ENCODE results near the gene NRXN3.

The NRXN3 gene

DNA sequence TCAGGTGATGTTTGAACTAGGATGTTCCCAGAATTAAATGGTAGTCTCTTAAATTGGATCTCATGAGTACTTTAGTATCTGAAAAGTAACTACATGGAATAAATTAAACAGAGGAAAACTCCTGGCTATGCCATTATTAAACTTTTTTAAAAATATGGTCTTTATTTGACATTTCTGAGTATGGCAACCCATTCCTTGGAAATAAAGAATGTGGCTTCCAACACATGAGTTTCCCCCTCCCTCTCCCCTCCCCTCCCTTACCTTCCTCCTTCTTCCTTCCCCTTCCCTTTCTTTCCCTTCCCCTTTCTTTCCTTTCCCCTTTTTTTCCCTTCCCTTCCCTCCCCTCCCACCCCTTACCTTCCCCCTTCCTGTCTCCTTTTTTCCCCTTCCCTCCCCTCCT is 1100.9 kb downstream of the NRXN3 start:
- no peak for DNase-seq

GRCh38 chr14:79274641-79275291 is 1104.6 kb downstream of the NRXN3 start:
- DNase-seq, result no peak

- no peak for DNase-seq
Measured at GRCh38 chr14:79275292-79275655, 1105.1 kb downstream of the NRXN3 start.

DNA sequence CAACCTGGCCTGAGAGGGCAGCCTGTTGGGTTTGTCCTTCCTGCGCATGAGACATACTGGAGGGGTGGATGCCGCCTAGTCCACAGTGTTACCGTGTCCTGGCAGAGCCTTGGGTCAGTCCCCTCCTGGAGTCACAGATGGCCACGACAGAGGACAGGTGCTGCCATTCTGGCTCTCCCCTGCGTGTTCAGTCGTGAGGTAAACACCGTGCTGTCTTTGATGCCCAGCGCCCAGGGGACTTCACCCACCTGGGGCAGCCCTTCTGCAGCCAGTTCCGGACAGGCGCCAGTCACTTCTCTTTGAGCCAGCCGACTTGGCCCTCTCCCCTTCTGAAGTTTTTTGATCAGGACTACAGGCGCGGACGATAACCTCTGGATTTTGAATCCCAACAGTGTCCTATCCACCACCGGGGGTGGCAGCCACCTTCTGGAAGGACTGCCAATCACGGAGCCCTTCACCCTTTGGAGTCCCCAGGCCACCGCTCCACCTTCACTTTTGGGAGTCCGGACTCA is 1108.2 kb downstream of the NRXN3 start:
- DNase-seq, result no peak

DNA sequence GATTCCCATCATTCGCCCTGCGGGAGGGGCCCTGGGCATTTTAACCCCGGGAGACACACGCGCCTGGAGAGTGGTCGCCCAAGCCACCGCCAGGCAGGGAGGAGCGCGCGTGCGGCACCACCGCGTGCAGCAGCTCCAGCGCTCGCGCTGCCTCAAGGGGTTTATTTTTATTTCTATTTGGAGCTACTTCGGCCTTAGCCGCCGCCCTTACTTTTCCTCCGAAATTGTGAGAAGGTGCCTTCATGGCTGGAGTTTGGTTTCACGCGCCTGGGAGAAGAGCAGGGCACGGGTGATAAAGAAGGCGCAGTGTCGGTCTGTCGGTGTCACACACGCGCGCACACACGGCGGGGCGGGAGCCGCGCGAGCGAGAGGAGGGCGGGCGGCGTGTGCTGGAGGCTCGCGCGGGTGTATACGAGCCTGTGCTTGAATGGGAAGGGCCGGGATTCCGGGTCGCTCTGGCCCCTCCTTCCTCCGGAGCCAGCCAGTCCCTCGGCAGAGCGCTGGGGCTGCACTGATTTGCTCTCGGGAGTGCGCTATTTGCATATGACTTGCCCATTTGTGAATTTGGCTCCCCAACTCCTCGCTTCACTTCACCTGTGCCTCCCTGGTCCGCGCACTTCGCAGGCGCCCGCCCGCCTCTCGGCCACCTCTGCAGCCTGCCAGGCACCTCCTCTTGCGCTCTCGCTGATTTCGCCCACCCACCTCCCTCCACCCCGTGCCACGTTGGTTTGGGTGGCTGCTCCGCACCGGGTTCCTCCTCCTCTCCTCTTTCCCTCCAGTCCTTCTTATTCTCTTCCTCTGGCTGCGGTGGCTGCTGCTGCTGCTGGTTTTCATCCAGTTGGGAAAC is 1108.8 kb downstream of the NRXN3 start:
- peak; percentile 91 for DNase-seq

- DNase-seq, result no peak
Measured at GRCh38 chr14:79279645-79280597, 1109.7 kb downstream of the NRXN3 start.

DNA sequence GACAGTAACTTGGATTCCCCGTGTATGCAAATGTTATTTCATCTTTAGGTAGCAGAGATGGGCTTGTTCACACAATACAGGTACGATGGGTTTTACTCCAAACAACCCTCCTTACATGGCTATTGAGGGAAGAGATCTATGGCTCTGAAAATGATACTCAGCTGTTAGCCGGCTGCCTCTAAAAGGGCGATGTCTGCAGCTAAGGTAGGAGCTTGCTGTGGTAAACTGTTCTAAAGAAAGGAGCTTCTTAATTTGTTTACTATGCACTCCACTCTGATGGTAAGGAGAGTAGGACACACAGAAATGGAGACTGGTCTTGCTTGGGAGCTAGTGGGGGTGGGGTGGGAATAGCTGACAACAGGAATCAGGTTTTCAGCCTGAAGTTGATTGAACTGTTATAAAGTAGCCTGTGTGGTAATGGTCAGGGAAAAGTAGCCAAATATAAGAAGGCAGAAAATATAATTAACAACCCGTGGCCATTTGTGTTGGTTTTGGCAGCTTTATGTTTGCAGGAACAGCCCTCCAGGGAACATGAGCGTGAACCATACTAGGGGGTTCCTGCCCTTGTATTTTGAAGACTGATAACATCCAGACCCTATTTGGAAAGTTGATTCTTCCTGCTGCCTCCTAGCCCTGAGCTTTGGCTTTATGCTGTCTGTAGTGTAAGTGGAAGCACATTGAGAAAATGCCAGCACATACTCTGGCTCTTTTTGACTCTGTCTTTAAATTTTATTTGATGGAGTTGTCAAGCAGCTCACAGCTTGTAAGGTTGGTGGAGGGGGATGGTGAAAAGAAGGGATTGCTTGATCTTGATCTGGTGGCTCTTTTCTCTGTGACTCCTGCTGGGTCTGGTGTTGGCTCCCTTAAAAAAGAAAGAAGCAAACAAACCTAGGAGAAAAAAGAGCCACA is 1111.3 kb downstream of the NRXN3 start:
- no peak for DNase-seq

GRCh38 chr14:79284621-79285020 is 1114.4 kb downstream of the NRXN3 start:
- DNase-seq, result no peak

DNA sequence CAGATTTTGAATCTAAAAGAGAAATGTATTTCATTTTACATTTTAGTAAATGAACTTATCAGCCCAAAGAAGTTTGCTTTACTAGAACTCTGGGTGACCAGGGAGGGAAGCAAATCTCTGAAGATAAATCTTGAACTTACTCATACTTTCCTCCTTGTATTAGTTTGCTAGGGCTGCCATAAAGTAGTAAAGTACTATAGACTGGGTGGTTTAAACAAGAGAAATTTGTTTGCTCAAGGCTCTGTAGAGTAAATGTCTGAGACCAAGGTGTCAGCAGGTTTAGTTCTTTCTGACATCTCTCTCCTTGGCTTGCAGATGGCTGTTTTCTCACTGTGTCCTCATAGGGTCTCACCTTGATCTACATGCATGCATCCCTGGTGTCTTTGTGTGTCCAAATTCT is 1115.1 kb downstream of the NRXN3 start:
- DNase-seq, result no peak

GRCh38 chr14:79287976-79288375 is 1117.8 kb downstream of the NRXN3 start:
- DNase-seq, result no peak

DNA sequence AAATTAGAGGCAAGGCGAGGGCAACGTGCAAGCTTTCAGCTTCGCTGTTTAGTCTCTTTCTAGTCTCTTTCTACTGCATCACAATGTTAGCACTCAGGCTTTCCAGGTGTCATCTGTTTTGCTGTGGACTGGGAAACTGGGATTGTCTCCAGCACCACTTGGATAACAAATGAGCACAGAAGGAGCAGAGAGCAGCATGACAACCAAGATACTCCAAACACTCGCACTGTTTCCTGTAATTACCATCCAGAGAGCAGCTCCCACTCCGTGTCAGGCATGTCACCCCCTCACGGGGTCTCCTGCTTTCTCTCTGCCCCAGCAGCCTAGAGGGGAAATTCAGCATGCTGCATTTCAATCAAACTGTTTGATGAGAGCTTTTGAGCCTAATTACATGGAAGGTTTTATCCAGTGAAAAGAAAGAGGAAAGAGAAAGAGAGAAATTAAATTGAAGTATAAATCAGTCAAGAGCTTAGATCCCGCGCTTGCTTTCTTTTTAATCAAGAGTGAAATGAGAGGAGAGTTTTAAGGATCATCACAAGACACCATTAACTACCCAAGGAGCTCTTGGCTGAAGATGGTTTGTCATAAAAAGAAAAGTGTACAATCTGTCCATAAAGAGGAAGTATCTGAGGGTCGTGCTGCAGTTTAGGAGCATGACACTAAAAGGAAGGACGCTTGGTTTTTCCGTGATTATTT is 1123.5 kb downstream of the NRXN3 start:
- DNase-seq, result no peak

DNA sequence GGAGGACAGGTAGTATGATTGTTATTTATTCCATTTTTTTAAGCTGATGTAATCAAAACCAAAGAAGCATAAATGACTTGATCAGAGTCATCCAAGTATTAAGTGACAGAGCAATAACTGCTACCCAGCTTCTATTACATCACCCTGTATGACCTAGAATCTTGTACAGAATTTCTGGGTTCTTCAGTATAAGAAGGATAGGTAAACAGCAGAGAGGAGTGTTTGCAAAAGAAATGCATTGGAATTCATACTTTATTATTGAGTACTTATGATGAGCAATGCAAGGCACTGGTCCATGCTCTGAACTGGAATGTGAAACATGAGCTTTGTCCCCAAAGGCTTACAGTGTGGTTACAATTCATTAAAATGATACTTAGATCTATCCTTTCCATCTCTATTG is 1124.3 kb downstream of the NRXN3 start:
- DNase-seq, result no peak

GRCh38 chr14:79295385-79295784 is 1125.2 kb downstream of the NRXN3 start:
- no peak for DNase-seq

GRCh38 chr14:79298373-79298772 is 1128.2 kb downstream of the NRXN3 start:
- no peak for DNase-seq

DNA sequence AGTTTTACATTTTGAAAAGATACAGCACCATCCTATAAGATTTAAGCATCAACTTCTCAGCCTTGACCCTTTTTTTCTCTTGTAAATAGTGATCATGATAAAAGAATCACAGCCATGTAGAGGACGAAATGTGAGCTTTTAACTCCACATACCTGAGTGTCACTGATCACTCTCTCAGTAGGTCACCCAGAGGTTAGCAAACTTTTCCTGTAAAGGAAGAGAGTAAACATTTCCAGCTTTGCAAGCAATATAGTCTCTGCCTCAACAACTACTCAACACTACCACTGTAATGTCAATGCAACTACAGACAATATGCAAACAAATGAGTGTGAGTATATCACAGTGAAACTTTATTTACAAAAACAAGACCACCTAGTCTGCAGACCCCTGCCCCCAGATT is 1129.0 kb downstream of the NRXN3 start:
- no peak for DNase-seq

GRCh38 chr14:79304279-79304678 is 1134.1 kb downstream of the NRXN3 start:
- DNase-seq, result no peak

DNA sequence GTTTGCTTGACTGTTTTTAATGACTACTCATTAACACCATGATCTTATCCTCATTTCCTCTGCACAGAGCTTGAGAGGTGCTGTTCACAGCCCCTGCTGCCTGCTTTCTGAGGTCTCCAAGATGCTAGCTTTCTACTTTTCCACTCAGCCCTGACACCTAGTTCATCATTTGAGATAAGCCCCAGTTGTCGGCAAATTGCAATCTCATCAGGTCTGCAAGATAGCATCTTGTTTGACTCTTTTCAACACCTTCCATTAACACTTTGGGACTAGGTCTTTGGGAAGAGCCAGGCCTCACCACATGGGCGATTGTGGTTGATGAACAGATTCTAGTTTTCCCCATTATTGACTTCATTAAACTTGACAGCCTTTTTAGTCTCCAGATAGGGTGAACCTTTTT is 1136.4 kb downstream of the NRXN3 start:
- no peak for DNase-seq

DNA sequence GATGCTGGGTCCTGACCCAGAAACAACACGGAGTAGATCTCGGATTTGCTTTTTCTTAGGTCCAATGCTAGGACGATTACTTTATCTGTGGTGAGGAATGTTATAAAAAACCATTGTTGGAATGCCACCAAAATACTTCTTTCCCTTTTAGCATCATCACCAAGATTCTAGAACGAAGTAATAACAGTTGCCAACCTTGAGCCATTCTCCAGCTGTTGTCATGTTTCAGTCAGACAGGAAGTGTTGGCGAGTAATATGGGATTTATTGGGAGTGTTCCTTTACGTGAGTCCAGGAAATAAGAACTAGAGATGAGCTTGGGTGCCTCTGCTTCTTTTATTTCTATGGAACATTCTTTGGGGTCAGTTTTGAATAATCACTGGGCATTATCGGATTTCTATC is 1148.2 kb downstream of the NRXN3 start:
- DNase-seq, result no peak

DNA sequence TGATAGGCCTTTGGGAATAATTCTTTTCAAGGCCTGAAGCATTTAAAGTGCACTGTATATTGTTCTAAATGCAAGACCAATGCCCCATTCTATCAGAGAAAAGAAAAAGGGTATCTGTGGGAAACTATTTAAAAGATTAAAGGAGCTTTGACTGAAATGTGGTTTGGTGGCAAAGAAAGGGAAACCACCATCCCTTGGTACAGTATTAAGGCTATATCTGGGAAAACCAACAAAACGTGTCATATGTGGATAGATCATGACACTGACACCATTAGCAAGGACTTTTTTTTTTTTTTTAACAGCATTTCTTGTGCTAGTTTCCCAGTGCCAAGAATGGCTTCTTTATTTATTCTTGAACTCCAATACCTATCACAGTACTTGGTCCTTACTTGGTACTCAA is 1150.4 kb downstream of the NRXN3 start:
- no peak for DNase-seq

GRCh38 chr14:79321070-79321469 is 1150.9 kb downstream of the NRXN3 start:
- no peak for DNase-seq

DNA sequence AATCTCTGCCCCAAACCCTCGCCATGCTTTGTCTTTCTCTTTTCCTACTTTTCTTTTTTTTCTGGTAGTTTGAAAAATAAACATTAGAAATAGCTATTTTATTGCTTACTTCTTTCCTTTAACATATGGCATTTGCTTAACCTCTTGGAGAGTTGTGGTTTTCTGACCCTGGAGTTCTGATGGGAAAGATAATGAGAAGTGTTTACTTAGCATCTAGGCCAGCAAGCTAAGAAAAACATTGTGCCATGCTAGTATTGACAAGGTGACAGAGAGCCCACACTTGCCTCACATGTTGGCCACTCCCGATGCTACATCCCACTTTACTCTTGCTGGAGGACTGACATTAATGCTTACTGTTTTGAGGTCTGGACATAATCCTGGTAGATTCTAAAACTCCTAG is 1154.9 kb downstream of the NRXN3 start:
- DNase-seq, result no peak

- DNase-seq, result no peak
Measured at GRCh38 chr14:79325557-79325956, 1155.4 kb downstream of the NRXN3 start.

All from NCI-H1436 treated with DMSO at 0.1 percent for 48 hours (cell line).